Measurements from ENCODE around the gene IL17C.
A peak's percentile ranks its signal among the peaks of the same experiment; 100 is the strongest.
"Not testable (repeated sequence)": the region's sequence is repeated elsewhere in the genome, so short reads cannot be mapped to it uniquely, and the experiment has no call there.

The IL17C gene

GRCh38 chr16:88662843-88663606 is 24.7 kb downstream of the IL17C start, which contains the start of gene MVD:
Gene MVD, minus strand, starts transcription at chr16:88663091. Its CDS starts 11 bp downstream, at chr16:88663080.
- DNase-seq, result peak; percentile 98

GRCh38 chr16:88665148-88665547 is 26.8 kb downstream of the IL17C start:
- no peak for DNase-seq

- no peak for DNase-seq
Measured at GRCh38 chr16:88665570-88665969, 27.2 kb downstream of the IL17C start.

- no peak for DNase-seq
Measured at GRCh38 chr16:88667461-88667860, 29.1 kb downstream of the IL17C start.

- not testable (repeated sequence) for DNase-seq
Measured at GRCh38 chr16:88669493-88669892, 31.1 kb downstream of the IL17C start.

GRCh38 chr16:88669980-88670379 is 31.6 kb downstream of the IL17C start:
- DNase-seq, result no peak

- DNase-seq, result no peak
Measured at GRCh38 chr16:88671806-88672205, 33.4 kb downstream of the IL17C start.

GRCh38 chr16:88672776-88673175 is 34.4 kb downstream of the IL17C start:
- DNase-seq, result no peak

GRCh38 chr16:88673716-88674379 is 35.5 kb downstream of the IL17C start:
- no peak for DNase-seq

- DNase-seq, result no peak
Measured at GRCh38 chr16:88676502-88677242, 38.3 kb downstream of the IL17C start.

- DNase-seq, result no peak
Measured at GRCh38 chr16:88677721-88678120, 39.3 kb downstream of the IL17C start.

- no peak for DNase-seq
Measured at GRCh38 chr16:88678224-88678979, 40.0 kb downstream of the IL17C start.

GRCh38 chr16:88680554-88681083 is 42.2 kb downstream of the IL17C start:
- no peak for DNase-seq

GRCh38 chr16:88681084-88681680 is 42.8 kb downstream of the IL17C start:
- peak; percentile 66 for DNase-seq

GRCh38 chr16:88681709-88682451 is 43.5 kb downstream of the IL17C start:
- DNase-seq, result peak; percentile 84

GRCh38 chr16:88684569-88685155 is 46.3 kb downstream of the IL17C start:
- DNase-seq, result no peak

GRCh38 chr16:88685156-88686061 is 47.0 kb downstream of the IL17C start:
- DNase-seq, result peak; percentile 79

- DNase-seq, result peak; percentile 61
Measured at GRCh38 chr16:88686062-88686438, 47.7 kb downstream of the IL17C start.

- peak; percentile 91 for DNase-seq
Measured at GRCh38 chr16:88686439-88687253, 48.3 kb downstream of the IL17C start, which contains the start of gene SNAI3. Gene SNAI3, minus strand, starts transcription at chr16:88686507. Its CDS starts 101 bp downstream, at chr16:88686406.
